Measurements from ENCODE around the gene L3MBTL4.
"Not testable (repeated sequence)": the region's sequence is repeated elsewhere in the genome, so short reads cannot be mapped to it uniquely, and the experiment has no call there.

Gene L3MBTL4

DNA sequence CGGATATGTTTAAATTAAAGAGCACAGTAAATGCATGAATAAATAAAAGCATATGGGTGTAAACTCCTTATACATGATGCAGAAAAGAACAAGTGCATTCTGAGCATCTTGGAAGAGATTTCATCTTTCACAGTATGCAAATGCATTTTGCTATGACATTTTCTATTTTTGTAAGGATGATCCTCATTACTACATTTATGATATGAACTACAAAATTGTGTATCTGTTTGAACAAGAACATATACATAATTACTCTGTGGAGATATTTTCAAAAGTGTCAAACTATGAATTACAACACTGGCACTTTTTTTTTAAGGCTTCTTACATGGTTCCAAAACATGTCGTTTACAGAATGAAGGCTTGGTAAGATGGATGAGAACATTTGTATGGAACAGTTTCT lies 335.3 kb downstream of the L3MBTL4 start:
- DNase-seq = no peak

DNA sequence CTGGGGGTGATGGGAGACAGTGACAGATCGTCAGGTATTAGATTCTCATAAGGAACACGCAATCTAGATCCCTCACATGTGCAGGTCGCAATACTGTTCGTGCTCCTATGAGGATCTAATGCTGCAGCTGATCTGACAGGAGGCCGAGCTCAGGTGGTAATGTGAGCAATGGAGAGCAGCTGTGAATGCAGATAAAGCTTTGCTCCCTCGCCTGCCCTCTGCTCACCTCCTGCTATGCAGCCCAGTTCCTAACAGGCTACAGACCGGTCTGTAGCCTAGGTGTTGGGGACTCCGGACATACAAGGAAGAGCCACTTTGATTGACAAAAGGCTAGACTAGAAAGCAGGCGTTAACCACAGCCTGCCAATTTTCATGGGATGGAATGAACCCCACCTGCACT lies 335.8 kb downstream of the L3MBTL4 start:
- DNase-seq = no peak

DNA sequence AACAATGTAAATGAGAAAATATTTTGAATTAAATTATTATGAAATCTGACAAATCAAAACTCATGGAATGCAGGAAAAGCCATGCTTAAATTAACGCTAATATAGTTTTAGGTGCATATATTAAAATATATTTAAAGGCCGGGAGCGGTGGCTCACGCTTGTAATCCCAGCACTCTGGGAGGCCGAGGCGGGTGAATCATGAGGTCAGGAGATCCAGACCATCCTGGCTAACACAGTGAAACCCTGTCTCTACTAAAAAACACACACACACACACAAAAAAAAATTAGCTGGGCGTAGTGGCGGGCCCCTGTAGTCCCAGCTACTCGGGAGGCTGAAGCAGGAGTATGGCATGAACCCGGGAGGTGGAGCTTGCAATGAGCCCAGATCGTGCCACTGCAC lies 342.3 kb downstream of the L3MBTL4 start:
- DNase-seq = not testable (repeated sequence)

DNA sequence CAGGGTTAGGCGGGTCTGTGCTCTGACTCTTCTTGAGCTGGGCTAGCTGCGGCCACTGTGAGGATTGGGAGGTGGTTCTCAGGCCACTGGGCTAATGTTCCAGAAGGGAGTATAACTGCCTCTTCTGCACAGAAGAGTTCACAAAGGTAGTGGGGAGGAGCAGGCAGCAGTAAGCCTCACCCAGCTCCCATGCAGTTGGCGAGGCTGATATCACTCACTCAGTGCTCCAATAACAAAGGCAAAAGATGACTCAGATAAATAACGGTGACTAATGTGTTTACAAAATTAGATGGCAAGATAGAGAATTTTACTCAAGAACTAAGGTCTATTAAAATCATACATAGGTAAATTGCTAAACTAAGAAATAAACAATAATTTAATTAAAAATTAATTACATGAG lies 345.2 kb downstream of the L3MBTL4 start:
- no peak for DNase-seq

DNA sequence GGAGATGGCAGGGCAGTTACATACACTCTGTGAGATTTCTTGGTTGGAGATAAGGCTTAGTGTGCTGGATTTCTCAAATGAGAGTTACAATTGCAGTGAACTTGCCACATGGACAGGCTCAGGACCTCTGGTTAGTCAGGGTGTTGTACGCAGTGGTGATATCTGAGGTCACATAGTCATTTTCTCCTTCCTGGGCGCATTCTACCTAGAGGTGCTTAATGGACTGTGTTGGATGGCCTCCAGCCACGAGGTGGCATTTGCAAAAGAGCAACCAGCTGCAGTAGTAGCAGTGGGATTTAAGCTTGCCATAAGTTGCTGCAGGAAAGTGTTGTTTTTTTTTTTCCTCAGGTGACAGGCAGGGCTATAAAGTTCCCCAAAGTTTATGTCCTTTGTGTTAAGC lies 345.6 kb downstream of the L3MBTL4 start:
- no peak for DNase-seq

DNA sequence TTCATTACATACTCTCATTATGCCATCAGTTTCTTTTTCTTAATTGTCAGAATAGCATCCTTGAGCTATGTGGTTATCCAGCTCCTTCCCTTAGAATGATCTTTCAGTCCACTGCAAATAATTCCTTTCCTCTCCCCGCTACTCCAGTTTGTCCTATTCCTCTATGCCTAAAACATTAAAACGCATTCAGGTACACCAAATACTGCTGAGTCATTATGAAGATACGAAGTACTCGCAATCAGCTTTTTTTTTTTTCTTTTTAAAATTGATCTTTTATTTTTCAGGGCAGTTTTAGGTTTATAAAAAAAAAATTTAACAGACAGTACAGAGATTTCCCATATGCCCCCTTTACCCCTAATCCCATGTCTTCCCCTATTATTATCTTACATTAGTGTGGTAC lies 354.6 kb downstream of the L3MBTL4 start:
- DNase-seq = no peak

DNA sequence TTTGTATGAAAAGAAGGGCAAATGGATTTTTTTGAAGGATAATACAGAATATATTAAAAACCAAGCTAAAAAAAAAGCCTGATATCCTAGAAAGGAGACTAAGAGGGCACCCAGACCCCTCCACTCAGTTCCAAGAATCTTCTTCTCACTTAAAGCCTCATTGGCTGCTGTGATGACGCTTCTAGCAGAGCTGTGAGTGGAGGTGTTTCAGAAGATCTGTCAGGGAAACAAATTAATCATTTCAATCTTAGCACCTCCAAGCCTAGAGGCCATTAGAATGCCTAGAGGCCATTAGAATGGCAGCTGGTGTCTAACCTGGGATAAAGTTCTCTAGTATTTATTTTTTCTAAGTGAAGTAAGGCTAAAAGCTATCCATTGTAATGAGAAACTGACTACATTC lies 355.2 kb downstream of the L3MBTL4 start:
- DNase-seq = no peak

DNA sequence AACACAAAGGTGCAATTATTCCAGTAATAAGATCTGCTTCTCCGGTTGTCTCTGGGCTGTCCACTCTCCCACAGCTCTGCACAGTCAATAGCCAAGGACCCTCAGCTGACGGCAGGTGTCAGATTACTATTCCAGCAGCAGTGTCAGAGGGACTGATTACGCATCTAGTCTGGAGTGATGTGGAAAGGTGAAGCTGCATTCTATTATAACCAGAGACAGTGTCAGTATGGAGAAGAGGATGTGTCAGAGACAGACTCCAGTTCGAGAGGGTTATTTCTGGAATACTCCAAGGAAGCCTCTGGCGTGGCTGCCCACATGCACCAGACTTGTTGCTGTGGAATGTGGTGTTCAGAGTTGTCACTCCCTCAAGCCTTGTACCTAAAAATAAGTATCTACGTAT lies 355.8 kb downstream of the L3MBTL4 start:
- DNase-seq = no peak

DNA sequence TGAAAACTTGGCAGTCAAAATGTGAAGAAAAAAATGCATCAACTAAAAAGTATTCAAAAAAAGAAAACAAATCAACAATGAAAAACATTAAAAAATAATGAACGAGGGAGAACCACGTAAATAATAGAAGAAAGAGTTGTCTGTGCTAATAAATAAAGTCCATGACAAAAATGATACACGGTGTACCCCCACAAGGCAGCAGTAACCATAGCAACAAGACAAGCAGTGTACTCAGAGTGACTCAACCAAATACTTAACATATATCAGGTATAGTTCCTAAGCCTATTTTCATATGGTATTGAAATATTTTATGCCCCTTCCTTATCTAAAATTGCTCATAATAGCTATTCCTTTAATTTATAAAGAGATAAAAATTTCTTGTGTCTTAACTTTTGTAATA lies 357.1 kb downstream of the L3MBTL4 start:
- no peak for DNase-seq

DNA sequence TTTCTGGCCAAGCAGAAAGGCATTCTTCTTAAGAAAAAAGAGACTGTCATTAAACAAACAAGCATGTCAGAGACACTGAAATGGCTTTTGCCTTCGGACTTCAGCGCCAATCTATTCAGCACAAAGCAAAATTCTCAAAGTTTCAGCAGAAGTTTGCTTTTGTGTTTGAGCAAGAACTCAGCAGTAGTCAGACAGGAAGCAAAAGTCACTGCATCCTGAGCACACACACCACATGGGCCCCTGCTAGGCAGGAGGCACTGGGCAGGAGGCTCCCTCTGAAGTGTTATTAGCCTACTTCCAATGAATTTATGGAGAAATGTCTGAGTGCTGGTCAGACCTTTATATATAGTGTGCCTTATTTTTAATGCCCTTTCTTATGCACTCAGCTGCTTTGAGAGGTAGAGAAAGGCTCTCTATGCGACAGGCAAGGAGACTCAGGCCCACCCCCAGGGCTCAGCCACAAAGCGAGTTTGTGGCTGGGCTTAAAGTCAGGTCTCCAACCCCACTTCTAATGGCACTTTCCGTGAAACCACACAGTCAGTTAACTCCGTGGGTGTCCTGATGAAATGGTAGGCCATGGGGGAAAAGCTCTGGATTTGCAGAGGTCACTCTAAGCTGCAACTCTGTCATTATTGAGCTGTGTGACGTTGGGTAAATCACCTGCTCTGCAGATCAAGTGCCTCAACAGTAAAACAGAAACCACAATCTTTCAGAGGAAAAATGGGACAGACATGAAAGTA lies 358.4 kb downstream of the L3MBTL4 start:
- no peak for DNase-seq

DNA sequence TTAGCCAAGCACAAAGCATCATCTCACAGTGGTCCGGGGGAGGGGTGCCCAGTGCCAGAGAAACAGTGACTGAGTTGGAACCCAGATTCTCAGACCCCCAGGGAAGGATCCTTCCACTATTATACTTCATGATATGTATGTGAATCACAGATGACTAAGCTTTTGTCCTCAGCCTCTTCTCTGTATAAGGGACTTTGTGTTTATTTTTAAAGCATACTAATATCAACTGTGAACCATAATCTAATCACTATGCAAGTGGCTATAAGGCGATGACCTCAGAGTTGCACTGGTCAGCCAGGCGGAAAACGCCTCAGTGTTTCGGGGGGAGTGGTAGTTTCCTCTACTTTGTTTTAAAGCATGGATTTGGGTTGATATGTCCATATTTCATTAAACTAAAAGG lies 359.0 kb downstream of the L3MBTL4 start:
- no peak for DNase-seq

DNA sequence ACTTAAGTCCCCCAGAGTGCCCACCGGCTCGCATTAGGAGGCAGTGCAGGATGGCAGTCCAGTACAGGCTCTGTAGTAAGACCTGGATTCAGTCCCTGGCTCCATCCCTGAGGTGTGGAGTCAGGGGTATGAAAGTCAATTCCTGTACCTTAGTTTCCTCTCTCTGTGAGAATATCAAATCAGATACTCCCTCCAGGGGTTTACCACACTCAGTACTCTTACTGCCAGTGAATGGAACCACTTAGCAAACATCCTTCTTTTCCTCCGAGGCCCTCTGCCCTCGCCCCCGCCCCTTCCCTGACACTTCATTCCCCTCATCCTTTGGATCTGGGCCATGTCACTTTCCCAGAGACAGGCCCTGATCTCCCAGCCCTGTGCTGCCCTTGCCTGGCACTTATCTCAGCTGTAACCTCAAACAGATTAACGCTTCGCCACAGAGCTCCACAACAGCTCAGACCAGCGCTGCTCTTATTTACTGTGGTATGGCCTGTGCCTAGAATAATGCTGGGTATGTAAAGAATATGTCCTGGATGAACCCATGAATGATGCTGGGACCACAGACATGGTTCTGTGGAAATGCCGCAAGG lies 360.4 kb downstream of the L3MBTL4 start:
- DNase-seq = no peak

DNA sequence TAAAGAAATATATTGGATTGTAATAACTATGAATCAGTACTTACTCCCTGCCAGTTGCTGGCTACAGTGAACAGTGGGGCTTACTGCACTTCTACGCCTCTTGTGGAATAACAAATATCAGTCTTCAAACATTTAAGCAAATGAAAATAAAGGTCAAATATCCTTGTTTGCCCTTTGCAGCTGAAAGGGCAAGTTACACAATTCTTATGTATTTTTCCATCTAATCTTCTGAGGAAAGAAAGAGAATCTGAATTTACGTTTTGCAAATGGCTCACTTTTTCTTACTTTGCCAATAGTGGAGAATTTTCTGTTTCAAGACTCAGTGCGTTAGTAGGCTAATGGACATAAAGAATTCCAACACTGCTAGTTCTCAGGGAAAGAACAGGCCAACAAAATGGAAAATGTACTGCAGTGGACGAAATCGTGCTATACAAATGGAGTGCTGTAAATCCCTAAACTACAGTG lies 362.2 kb downstream of the L3MBTL4 start:
- DNase-seq = no peak

DNA sequence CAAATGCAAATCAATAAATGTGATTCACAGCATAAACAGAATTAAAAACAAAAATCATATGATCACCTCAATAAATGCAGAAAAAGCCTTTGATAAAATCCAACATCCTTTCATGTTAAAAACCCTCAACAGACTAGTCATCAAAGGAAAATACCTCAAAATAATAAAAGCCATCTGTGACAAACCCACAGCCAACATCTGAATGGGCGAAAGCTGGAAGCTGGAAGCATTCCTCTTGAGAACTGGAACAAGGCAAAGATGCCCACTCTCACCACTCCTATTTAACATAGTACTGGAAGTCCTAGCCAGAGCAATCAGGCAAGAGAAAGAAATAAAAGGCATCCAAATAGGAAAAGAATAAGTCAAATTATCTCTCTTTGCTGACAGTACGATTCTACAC lies 367.1 kb downstream of the L3MBTL4 start:
- not testable (repeated sequence) for DNase-seq

DNA sequence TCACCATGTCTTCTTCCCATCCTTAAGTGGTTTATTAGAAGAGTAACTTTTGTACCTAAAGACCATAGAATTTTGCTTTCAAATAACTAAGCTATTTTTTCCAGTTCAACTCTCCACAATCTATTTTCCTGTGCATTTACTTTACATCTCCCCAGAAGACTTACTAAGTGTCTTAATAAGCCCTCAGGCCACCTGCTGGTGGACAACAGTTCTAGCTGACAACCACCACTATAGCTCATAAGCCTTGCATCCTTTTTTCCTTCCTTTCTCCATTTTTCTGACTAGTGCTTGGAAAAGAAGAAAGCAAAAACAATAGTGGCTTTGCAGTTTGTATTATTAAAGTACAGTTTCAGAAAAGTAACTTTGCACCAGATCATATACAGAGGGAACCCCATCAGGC lies 369.9 kb downstream of the L3MBTL4 start:
- no peak for DNase-seq

DNA sequence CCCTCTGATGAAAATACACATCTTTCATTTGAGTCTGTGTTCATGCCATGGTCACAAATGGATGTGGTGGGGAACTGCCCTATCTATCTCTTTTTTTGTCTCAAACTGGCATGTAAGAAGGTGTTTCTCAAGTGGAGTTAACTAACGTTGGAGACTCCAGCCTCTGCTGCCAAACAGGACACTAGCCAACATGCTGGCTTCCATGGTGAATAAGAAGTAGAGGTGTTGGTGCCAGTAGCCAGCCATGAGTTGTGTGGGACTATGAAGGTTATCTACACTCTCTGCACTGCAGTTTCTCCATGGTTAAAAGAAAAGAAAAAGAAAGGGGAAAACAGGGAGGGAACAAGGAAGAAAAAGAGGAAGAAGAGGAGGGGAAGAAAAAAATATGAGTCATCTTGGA lies 370.4 kb downstream of the L3MBTL4 start:
- DNase-seq = no peak

DNA sequence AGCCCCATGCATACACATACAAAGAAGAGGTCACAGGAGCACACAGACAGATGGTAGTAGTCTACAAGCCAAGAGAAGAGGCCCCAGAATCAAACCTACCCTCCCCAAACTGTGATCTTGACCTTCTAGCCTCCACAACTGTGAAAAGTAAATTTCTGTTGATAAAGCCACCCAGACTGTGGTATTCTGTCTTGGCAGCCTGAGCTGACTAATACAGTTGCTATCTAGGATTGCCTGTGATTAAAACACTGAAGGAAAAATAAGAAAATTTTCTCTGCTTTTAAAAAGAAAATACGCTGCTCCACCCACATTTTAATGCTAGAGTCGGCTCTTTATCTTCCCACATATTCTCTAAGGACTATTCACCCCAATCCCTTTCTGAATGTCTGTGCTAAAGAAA lies 375.7 kb downstream of the L3MBTL4 start:
- DNase-seq = no peak

DNA sequence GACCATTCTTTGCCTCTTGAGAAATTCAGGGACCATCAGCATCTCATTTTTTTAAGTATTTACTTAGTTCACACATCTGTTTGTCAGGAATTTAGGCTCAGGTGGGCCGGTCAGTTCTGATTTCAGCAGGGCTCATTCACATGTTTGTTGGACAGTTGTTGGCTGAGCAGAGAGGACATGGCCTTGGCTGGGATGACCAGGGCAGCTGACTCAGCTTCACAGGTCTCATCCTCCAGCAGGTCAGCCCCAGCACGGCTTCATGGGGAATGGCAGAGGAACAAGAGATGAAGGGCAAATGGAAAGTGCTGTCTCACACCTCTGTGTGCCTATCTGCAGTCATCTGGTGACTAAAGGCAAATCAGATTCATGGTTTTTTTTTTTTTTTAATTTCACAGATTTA lies 383.3 kb downstream of the L3MBTL4 start:
- no peak for DNase-seq

DNA sequence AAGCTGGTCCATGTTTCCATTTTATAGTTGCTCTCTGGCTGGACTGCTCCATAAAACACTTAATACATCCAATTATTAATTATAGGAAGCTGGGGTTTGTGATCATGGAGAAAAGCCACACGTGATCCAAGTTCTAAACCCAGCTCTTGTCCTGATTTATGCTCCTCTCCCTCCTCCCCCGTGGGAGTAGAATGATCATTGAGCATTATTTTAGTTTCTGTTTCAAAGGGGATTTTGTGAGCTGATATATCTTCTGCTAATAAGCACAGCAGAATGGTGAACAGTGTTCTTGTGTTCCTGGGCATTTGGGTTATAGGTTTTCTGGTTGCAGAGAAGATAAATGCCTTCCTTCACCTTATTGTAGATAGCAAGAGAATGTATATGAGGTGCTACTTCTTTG lies 383.7 kb downstream of the L3MBTL4 start:
- DNase-seq = no peak

DNA sequence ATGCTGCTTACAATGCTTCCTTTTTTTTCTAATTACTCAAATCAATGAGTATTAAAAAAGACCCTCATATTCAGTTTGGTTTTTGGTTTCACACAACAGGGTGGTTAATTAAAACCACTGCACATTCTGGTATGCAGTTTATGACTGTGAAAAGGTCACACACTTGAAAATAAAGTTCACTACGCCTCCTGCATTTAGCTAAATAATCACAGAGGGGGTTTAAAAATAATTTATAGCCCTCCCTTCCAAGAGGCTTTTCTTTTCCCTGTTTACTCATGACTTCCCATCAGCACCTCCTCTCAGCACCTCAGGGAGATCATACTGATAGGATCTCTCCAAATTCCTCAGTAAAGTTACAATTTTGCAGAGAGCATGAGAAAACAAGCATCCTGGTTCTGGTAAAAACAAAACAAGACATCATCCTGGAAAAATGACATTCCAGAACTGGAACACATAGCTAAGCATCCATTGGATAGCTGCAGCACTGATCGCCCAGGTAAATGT lies 389.9 kb downstream of the L3MBTL4 start:
- DNase-seq = no peak

DNA sequence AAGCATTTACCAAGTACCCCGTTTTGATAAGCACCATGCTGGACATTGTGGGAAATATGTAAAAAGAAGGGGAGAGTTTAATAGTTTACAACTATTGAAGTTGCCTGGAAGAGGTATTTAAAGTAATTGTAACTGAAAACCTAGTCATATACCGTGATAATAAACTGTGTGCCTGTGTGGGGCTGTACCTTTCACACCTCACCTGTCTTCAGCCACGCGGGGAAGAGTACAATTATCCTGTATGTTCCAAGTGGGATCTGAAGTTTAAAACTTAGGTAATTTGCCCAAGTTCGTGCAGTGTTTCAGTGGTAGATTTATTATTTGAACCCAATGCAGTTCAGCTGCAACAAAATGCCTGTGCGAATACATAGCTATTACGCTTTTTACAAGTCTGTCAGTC lies 391.2 kb downstream of the L3MBTL4 start:
- DNase-seq = no peak

DNA sequence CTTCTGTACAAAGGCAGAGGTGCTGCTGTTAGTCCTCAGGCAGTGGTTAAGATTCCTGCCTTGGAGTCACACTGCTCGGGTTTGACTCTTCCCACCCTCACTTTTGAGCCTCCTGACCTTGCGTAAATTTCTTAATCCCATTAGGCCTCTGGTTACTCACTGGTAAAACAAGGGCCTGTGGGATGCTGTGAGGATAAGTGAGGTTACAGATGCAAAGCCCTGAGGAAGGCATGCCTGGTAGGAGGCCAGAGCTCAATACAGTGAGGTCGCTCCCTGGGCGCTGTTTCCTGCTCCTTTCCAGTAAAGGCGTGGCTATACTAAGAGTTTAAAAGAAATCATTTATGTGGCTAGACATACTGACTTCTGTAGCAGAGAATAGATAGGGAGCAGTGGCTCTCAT lies 391.9 kb downstream of the L3MBTL4 start:
- DNase-seq = no peak

DNA sequence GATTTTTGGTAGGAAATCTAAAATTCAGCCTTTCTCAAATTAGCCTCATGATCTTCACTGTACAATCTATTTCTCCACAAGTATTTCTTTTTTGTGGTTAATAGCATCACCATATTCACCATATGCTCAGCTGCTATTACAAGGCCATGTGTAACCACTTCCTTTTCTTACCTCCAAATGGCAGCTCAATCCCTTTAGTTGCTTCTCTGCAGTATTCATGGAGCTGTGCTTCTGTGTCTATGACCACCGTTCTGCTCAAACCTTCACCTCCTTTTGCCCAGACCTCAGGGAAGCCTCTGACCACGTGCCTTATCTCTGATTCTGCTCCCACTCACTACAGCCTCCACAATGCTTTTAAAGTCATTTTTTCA lies 392.7 kb downstream of the L3MBTL4 start:
- DNase-seq = no peak

DNA sequence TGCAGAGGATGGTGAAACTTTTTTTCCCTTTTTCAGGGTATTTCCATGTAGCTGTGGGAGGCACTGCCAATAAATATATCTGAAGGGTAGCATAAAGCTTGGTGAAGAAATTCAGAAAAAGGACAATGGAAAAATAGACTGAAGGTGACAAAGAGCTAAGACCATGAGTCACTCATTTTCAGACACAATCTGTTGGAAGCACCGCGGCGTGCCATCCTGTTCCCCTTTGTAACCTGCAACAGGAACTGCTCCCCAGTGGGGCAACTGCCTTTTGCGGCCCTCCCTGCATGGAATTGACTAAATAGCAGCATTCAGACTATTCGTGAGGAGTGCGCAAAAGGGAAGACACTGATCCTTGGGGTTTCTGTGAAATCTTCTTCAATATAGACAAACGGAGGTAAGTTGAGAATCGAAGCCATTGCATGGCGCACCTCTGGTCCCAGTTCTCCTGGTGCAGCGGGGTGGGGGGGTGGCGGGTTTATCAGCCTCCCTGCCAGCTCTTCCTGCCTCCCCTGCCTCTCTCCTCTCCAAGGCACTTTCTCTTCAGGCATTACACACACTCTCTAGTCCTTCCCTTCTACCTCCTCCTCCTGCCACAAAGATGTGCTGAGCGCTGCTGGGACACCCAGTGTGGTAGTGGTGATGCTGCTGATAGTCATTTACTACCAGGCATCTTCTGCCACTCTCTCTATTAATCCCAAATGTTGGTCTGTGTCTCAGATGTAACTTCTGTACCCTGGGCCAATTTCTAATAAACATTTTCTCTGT lies 393.2 kb downstream of the L3MBTL4 start:
- DNase-seq = no peak
